Measurements from ENCODE around the gene ASXL3.

Gene ASXL3

GRCh38 chr18:33584548-33585430 lies 6.8 kb downstream of the ASXL3 start:
- no peak for DNase-seq

- no peak for DNase-seq
Measured at GRCh38 chr18:33585431-33585775, 7.4 kb downstream of the ASXL3 start.

DNA sequence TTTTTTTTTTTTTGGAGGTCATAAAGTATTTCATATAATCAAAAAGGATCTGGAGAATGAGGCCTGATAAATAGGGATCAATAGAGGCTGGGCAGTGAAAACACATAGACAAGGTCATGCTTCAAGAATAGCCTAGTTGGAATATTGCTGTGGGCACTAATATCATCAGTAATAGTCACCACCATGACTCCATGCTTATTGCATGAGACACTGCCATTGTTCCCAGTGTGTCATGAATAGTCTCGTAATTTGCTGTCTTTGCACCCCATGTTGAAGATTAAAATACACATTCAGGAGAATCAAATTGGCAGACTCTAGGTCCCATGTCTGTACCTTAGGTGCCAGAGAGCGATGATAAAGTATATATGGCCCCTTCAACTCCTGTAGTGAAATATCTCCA lies 10.3 kb downstream of the ASXL3 start:
- no peak for DNase-seq

- no peak for DNase-seq
Measured at GRCh38 chr18:33593261-33593660, 15.2 kb downstream of the ASXL3 start.

DNA sequence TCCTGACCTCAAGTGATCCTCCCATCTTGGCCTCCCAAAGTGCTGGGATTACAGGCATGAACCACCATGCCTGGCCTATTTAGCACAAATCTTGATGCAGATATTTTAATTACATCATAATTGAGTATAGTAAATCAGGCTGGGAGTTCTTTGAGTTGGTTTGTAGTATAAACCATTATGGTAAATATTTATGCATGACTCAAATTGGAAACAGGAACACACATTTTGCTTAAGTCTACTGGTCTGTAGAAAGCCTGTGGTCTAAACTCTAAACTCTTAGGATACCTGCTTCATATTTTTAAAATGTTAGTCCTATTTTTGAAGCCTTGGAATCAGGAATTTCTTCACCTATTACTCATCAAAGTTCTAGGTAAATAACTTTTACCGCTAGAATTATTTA lies 16.8 kb downstream of the ASXL3 start:
- no peak for DNase-seq

GRCh38 chr18:33596178-33596854 lies 18.3 kb downstream of the ASXL3 start:
- no peak for DNase-seq

GRCh38 chr18:33600846-33601245 lies 22.8 kb downstream of the ASXL3 start:
- no peak for DNase-seq

- no peak for DNase-seq
Measured at GRCh38 chr18:33603454-33603853, 25.4 kb downstream of the ASXL3 start.

GRCh38 chr18:33605250-33605649 lies 27.2 kb downstream of the ASXL3 start:
- no peak for DNase-seq

DNA sequence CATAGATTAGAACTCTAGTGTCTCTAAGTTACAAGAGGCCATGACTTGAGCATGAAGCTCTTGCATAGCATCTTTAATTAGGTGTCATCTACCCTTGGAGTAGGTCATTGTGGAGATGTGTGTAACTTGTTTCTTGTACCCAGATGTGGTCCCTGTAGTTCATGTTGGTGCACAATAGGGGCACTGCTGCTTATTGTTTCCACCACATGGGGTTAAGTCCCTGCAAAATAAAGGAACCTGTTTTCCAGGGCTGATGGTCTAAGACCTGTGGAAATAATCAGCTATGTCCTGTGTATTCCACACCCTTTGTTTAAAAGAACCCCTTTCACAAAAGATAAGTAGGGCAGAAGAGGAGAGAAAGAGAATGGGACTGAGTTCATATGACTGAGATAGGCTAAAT lies 28.6 kb downstream of the ASXL3 start:
- DNase-seq: no peak

- DNase-seq: no peak
Measured at GRCh38 chr18:33611525-33612135, 33.6 kb downstream of the ASXL3 start.

- DNase-seq: no peak
Measured at GRCh38 chr18:33612632-33613031, 34.6 kb downstream of the ASXL3 start.

- no peak for DNase-seq
Measured at GRCh38 chr18:33616556-33616955, 38.5 kb downstream of the ASXL3 start.

DNA sequence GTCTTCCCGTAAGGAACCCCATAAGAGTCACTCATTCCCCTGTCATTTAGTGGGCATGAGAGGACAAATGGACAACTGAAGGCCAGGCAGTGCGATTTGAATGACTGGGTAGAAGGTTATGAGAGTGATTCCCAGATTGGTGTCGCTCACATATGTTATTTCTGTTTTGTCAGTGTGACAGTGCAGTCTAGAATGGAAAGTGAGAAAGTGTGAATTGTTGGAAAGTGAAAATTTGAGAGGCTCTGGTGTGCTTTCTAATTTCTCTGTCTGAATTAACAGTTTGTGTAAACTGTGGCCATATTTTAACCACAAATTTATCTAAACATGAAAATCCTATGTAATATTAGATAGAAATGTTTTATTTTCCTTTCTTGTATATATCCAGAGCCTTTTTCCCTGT lies 49.1 kb downstream of the ASXL3 start:
- DNase-seq: no peak

GRCh38 chr18:33630476-33630875 lies 52.5 kb downstream of the ASXL3 start:
- no peak for DNase-seq

DNA sequence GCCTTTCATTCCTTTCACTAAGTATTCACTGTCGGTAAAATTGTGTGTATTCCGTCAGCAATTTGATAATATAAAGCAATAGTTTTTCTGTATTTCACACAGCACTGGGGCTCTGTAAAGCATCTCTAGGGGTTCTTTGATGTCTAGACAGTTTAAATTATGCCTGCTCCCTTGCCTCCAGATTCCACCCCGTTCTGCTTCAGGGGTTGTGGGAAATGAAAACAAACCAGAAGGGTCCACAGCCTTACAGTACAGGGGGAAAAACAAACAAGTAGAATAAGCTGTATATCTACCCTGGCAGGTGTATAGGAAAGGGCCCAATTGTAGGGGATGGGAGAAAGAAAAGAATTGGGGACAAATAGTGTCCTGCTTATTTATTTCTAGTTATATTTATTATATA lies 63.1 kb downstream of the ASXL3 start:
- DNase-seq: no peak

DNA sequence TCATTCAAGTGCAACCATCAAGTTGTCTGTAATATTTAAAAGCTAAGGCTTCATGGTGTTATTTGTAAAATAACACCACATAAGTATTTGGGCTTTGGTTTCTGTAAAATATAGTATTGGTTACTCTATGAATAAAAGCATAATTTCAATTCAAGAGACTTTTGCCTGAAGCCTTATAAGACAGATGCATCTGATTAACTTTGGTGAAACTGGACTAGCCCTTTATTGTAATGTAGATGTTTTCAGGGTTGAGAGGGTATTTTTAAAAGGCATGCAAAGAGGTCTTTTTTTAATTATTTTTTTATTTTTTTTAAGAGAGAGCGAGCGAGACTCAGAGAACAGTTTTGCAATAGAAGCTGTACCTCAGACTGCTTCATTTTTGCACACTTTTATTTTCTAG lies 66.5 kb downstream of the ASXL3 start:
- DNase-seq: no peak

- no peak for DNase-seq
Measured at GRCh38 chr18:33647365-33647764, 69.3 kb downstream of the ASXL3 start.

DNA sequence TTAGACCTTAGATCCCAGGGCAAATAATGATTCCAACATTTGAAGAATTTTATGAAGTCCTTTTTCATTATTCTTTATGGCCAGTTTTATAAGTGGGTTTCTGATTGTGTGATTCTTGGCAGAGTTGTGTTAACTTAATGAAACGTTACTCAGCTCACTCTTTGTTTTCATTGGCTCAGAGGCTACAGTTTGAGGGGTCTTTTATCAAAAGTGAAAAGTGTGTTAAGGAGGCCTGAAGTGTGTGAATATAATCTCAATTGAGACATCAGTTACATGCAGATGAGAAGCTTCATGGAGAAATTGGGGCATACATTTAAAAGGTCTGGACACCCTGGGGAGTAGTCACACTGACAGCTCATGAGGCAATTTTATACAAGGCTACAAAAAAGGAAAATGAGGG lies 74.6 kb downstream of the ASXL3 start:
- no peak for DNase-seq

DNA sequence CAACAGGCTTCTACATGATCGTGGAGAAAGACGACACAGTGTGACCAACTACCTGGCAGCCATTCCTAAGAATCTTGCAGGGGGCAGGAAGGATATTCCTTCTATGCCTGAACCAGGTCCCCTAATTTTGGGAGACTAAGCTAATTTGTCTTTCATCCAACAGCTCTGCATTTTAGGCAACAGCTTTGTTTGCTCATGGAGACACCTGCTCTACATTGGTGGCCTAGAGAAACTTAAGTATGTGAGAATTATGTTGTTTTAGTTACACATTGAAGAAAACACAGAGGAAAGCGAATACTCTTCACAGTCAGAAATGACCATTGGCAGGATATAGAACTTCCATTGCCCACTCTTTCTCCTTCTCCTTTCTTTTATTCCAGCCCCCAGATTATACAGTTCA lies 75.2 kb downstream of the ASXL3 start:
- DNase-seq: no peak

DNA sequence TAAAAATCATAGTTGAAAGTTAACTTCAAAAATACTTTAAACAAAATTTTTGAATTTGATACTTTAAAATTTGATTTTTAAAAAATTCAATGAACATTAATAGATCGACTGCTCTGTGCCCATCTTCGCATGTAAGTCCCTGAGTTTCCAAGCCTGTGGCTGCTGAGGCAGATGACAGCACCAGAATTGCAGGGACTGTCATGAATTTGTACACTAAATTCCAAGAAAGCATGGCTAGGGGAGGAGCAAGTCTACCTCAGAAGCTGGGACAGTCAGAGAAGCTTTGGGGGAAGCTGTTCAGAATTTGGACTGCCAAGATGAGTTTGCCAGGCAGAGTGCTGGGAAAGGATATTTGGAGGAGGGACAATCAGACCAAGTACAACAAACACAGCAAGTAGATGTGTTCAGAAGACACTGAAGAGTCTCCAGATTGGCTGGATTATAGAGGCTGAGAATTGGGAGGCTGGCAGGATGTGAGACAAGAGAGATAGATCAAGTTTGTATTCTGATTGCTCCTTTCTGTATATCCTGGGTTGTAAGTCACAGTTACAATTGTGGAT lies 79.0 kb downstream of the ASXL3 start:
- no peak for DNase-seq

- no peak for DNase-seq
Measured at GRCh38 chr18:33660696-33661310, 82.8 kb downstream of the ASXL3 start.

DNA sequence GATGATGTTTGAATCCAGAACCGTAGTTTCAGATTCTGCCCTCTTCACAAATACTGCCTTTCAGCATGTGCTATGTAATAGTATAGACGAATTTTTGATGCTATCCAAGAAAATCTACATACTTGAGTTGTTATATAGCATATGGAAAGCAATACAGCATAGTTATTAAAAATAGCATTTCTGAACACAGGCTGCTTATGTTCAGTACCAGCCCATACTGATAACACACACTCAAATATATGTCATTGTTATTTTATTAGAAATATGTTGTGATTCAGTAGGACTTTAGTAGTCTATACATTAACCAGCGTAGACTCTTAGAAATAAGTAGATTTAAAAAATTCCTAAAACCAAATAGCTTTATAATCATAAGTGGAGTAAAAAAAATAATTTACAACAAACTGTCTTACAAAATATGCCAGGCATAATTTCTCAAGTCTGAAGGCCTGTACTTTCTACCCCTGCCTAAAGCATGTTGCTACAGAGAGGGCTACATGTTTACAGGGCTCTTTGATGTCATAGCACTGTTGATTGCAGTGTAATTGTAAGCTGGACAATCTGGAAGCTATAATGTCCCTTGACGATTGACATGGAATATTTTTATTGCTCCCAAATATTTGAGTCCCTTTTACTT lies 86.3 kb downstream of the ASXL3 start:
- DNase-seq: no peak

Data from 8988T (cell line).